Suprapubic skin (tissue), 4 donors: ENCODE measurements around the gene GPR135.

Experiments used
- CTCF ChIP-seq, 2 donors: fragments of 200-600 bp in 1 of 2; fragments of 450-650 bp in 1 of 2; sonication (generic) in 1 of 2; IDR thresholded peaks; one replicate each; pipeline ENCODE4 v1.5.1; 2016 to 2019; ENCODE audit warnings: antibody characterized with exemption in 2 of 2, mild to moderate bottlenecking in 1 of 2, moderate library complexity in 1 of 2
- POLR2A ChIP-seq, 2 donors: fragments of 450-650 bp; IDR thresholded peaks; one replicate each; pipeline ENCODE4 v1.6.1; 2017; ENCODE audit warnings: antibody characterized with exemption in 2 of 2, mild to moderate bottlenecking in 2 of 2, moderate library complexity in 2 of 2
- POLR2AphosphoS5 ChIP-seq, 3 donors: sonication (generic); formaldehyde crosslinking; IDR thresholded peaks; one replicate each; pipeline ENCODE4 v1.6.1; 2017; ENCODE audit warnings: antibody characterized with exemption in 3 of 3

- TF ChIP-seq CTCF (IDR thresholded peaks at IDR 0.05) (no peak), POLR2A (IDR thresholded peaks at IDR 0.05) (no peak), POLR2AphosphoS5 (IDR thresholded peaks at IDR 0.05) (no peak)
Observed at GRCh38 chr14:59438195-59438647, 27.0 kb downstream of the GPR135 start.
